Body of pancreas (tissue), 4 donors: ENCODE results near the gene SH3PXD2A.

Experiments used
- POLR2A ChIP-seq, 3 donors: fragments of 450-650 bp; IDR thresholded peaks; one replicate each; pipeline ENCODE4 v1.6.1; 2016; ENCODE audit warnings: antibody characterized with exemption in 3 of 3, mild to moderate bottlenecking in 2 of 3
- TF ChIP-seq, protein P1 (sequence below), 7 experiments: fragments of 450-650 bp in 4 of 7; fragments of 200-600 bp in 3 of 7; sonication (generic) in 3 of 7; IDR thresholded peaks; one replicate each; pipeline ENCODE4 v1.5.1; 2016 to 2019; ENCODE audit warnings: antibody characterized with exemption in 7 of 7

GRCh38 chr10:103847909-103848468 is 7.4 kb downstream of the SH3PXD2A start:
- no peak for TF ChIP-seq POLR2A (IDR thresholded peaks at IDR 0.05)
- TF ChIP-seq, protein P1, sequence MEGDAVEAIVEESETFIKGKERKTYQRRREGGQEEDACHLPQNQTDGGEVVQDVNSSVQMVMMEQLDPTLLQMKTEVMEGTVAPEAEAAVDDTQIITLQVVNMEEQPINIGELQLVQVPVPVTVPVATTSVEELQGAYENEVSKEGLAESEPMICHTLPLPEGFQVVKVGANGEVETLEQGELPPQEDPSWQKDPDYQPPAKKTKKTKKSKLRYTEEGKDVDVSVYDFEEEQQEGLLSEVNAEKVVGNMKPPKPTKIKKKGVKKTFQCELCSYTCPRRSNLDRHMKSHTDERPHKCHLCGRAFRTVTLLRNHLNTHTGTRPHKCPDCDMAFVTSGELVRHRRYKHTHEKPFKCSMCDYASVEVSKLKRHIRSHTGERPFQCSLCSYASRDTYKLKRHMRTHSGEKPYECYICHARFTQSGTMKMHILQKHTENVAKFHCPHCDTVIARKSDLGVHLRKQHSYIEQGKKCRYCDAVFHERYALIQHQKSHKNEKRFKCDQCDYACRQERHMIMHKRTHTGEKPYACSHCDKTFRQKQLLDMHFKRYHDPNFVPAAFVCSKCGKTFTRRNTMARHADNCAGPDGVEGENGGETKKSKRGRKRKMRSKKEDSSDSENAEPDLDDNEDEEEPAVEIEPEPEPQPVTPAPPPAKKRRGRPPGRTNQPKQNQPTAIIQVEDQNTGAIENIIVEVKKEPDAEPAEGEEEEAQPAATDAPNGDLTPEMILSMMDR (IDR thresholded peaks at IDR 0.05): peak in 1 of 7 experiments; percentile 3
